GM12801 (cell line): ENCODE results near the gene PALB2.

Experiments
- TF ChIP-seq, protein P1 (sequence below): IDR thresholded peaks from one replicate; pipeline ENCODE4 v1.5.1; 2011; ENCODE audit warnings: control low read depth; ENCODE audit not compliant: insufficient read length; ENCODE audit errors: extremely low read depth

PALB2 gene

GRCh38 chr16:23575834-23576233, 65.3 kb downstream of the PALB2 start:
- TF ChIP-seq, protein P1, sequence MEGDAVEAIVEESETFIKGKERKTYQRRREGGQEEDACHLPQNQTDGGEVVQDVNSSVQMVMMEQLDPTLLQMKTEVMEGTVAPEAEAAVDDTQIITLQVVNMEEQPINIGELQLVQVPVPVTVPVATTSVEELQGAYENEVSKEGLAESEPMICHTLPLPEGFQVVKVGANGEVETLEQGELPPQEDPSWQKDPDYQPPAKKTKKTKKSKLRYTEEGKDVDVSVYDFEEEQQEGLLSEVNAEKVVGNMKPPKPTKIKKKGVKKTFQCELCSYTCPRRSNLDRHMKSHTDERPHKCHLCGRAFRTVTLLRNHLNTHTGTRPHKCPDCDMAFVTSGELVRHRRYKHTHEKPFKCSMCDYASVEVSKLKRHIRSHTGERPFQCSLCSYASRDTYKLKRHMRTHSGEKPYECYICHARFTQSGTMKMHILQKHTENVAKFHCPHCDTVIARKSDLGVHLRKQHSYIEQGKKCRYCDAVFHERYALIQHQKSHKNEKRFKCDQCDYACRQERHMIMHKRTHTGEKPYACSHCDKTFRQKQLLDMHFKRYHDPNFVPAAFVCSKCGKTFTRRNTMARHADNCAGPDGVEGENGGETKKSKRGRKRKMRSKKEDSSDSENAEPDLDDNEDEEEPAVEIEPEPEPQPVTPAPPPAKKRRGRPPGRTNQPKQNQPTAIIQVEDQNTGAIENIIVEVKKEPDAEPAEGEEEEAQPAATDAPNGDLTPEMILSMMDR, result no peak

DNA sequence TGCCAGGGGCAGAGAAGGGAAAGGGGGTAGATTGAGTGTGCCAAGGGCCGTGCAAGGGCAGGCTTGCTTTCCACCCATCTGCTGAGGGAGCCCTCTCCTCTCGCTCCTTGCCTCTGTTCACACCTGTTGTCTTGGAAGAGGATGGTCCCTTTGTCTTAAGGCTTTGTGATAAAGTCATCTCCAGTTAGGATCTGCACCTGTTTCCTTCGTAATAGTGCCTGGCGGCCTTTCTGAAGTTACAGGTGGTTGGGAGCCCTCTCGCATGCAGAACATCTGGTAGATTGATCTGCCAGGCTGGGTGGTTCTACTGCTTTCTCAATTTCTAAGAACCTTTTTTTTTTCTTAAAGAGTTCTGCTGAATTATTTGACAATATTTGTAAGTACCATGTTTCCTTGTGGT, 67.3 kb downstream of the PALB2 start:
- TF ChIP-seq, protein P1, result no peak

- TF ChIP-seq, protein P1, result no peak
Observed at GRCh38 chr16:23572394-23572793, 68.7 kb downstream of the PALB2 start.

DNA sequence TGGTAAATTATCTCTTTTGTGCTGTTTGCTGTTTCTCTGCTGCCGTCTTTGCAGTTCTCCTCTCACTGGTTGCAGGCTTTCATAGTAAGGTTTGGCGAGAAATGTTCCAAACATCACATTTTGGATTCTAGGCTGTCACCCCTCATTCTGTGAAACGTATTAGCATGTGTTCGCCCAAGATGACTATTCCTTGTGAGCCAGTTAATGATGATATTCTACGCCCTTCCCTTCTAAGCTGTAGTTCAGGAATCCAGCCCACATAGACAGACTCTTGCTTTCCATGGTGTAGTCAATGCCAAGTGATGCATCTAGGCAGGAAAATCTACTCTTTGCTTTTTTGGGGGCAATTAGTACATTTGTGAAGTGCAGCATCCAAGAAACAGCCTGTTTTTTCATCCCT, 69.2 kb downstream of the PALB2 start:
- TF ChIP-seq, protein P1, result no peak

DNA sequence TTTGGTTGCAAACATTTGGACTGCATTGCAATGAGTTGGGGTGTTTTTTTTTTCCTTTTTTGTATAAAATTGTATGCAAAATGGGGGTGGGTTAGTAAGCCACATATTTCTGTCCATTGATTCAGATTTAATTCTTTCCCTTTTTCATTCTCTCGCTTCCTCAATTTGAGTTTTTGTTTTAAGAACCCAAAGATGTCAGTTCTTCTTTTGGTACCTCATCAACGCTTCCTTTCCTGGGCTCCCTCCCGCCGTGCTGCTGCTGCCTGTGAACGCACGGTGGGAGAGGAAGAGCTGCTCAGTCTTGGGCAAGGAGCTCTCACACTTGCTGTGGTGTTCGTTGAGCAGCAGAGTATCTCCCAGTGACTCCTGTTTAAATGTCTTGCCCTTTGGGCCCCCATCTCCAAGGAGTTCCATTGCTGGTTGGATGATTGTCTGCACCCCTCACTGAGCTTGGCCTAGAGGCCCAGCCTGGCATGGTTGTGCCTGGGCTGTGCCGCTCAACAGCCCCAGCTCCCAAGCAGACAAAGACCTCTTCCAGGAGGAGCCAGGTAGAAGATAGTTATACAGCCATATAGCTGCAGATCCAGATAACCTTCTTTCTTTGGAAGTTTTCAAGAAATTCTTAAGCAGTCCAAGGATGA, 70.0 kb downstream of the PALB2 start:
- TF ChIP-seq, protein P1, result no peak

- TF ChIP-seq, protein P1, result no peak
Observed at GRCh38 chr16:23567602-23568001, 73.5 kb downstream of the PALB2 start.

DNA sequence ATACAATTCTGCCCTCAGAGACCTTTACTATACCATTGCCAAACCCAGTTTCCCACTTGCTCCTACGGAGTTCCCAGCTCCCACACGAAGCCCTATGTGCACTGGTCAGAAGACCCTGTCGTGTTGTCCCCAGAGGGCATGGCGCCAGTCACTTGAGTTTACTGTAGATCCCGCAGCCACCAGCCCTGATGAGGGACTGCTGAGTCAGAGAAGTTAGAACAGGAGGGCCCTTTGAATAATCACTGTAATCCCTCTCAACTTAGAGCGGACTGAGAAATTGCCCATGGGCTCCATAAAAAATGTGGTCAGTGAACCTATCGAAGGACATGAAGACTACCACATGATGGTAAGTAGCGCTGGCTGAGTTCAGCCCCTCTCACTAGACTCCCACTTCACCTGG, 74.4 kb downstream of the PALB2 start:
- TF ChIP-seq, protein P1, result no peak
